ENCODE results near the gene SLC35E2B.
"Not testable (repeated sequence)": the region's sequence is repeated elsewhere in the genome, so short reads cannot be mapped to it uniquely, and the experiment has no call there.

SLC35E2B gene

GRCh38 chr1:1678581-1679380, 13.8 kb downstream of the SLC35E2B start:
- in situ Hi-C loops (cut with MboI; ENCODE audit: low pct_unique_long_range_greater_than_20kb, low sequenced_read_pairs): no loop called here
- DNase-seq: no peak

GRCh38 chr1:1677718-1678580, 14.6 kb downstream of the SLC35E2B start:
- in situ Hi-C loops (cut with MboI; ENCODE audit: low pct_unique_long_range_greater_than_20kb, low sequenced_read_pairs): no loop called here
- peak; percentile 76 for DNase-seq

- in situ Hi-C loops (cut with MboI; ENCODE audit: low pct_unique_long_range_greater_than_20kb, low sequenced_read_pairs); DNase-seq: not testable (repeated sequence)
Measured at GRCh38 chr1:1676087-1676486, 16.5 kb downstream of the SLC35E2B start.

- in situ Hi-C loops (cut with MboI; ENCODE audit: low pct_unique_long_range_greater_than_20kb, low sequenced_read_pairs); DNase-seq: not testable (repeated sequence)
Measured at GRCh38 chr1:1675218-1675617, 17.4 kb downstream of the SLC35E2B start.

- in situ Hi-C loops (cut with MboI; ENCODE audit: low pct_unique_long_range_greater_than_20kb, low sequenced_read_pairs); DNase-seq: not testable (repeated sequence)
Measured at GRCh38 chr1:1674806-1675205, 17.8 kb downstream of the SLC35E2B start.

- DNase-seq: no peak
- in situ Hi-C loops (cut with MboI; ENCODE audit: low pct_unique_long_range_greater_than_20kb, low sequenced_read_pairs): no loop called here
Measured at GRCh38 chr1:1672181-1672965, 20.2 kb downstream of the SLC35E2B start.

GRCh38 chr1:1671365-1672119, 21.1 kb downstream of the SLC35E2B start:
- in situ Hi-C loops (cut with MboI; ENCODE audit: low pct_unique_long_range_greater_than_20kb, low sequenced_read_pairs): no loop called here
- no peak for DNase-seq

GRCh38 chr1:1670866-1671265, 21.7 kb downstream of the SLC35E2B start:
- in situ Hi-C loops (cut with MboI; ENCODE audit: low pct_unique_long_range_greater_than_20kb, low sequenced_read_pairs): no loop called here
- no peak for DNase-seq

- DNase-seq: no peak
- in situ Hi-C loops (cut with MboI; ENCODE audit: low pct_unique_long_range_greater_than_20kb, low sequenced_read_pairs): no loop called here
Measured at GRCh38 chr1:1669468-1670440, 22.8 kb downstream of the SLC35E2B start.

- in situ Hi-C loops (cut with MboI; ENCODE audit: low pct_unique_long_range_greater_than_20kb, low sequenced_read_pairs): no loop called here
- no peak for DNase-seq
Measured at GRCh38 chr1:1666526-1666925, 26.1 kb downstream of the SLC35E2B start.

GRCh38 chr1:1665815-1666251, 26.8 kb downstream of the SLC35E2B start:
- in situ Hi-C loops (cut with MboI; ENCODE audit: low pct_unique_long_range_greater_than_20kb, low sequenced_read_pairs): no loop called here
- peak; percentile 23 for DNase-seq

GRCh38 chr1:1664941-1665814, 27.4 kb downstream of the SLC35E2B start:
- in situ Hi-C loops (cut with MboI; ENCODE audit: low pct_unique_long_range_greater_than_20kb, low sequenced_read_pairs): no loop called here
- no peak for DNase-seq

GRCh38 chr1:1664318-1664717, 28.3 kb downstream of the SLC35E2B start:
- DNase-seq; in situ Hi-C loops (cut with MboI; ENCODE audit: low pct_unique_long_range_greater_than_20kb, low sequenced_read_pairs): not testable (repeated sequence)

GRCh38 chr1:1662830-1663560, 29.6 kb downstream of the SLC35E2B start:
- DNase-seq; in situ Hi-C loops (cut with MboI; ENCODE audit: low pct_unique_long_range_greater_than_20kb, low sequenced_read_pairs): not testable (repeated sequence)

- in situ Hi-C loops (cut with MboI; ENCODE audit: low pct_unique_long_range_greater_than_20kb, low sequenced_read_pairs); DNase-seq: not testable (repeated sequence)
Measured at GRCh38 chr1:1662392-1662791, 30.2 kb downstream of the SLC35E2B start.
